Measurements from ENCODE around the gene DHRSX. TPM values are rescaled to one million over a fixed set of nuclear protein-coding genes. Genes with fewer than 3 reads are reported as not detected.

DHRSX gene
- total RNA-seq, 4 donors from 2014 or later: 8.2 to 35.7 (median 16.1) TPM

DNA sequence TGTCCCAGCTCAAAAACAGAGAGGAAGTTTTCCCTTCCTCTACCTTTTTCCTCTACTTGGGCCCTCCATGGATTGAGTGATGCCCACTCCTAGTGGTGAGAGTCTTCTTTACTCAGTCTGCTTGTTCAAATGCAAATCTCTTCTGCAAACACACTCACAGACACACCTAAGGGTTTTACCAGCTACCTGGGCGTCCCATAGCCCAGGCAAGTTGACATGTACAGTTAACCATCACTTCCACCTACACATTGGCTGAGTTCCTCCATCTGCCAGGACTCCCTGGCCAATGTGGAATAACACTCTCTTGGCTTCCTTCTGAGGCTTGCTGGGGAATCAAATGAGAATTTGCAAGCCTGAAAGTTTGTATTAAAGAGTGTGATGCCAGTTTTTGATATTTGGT is 45.7 kb upstream of the DHRSX start:
- TF ChIP-seq POLR2AphosphoS5 (IDR thresholded peaks at IDR 0.05): no peak
- no peak for TF ChIP-seq CTCF (IDR thresholded peaks at IDR 0.05)
- no peak for TF ChIP-seq EP300 (IDR thresholded peaks at IDR 0.05)
- TF ChIP-seq POLR2A (IDR thresholded peaks at IDR 0.05): no peak
- WGBS: 76% methylated on average over 1 of the region's 1 CpG
- Histone ChIP-seq H3K4me1 (no peaks in the 10 kb centered on the region), H3K27ac (no peak overlapping the region), H3K36me3 (no peaks in the 10 kb centered on the region), H3K9me3 (no peaks in the 10 kb centered on the region), H3K4me3 (no peak overlapping the region), H3K27me3 (no peaks in the 10 kb centered on the region)
- DNase-seq (ENCODE audit: low spot score in 2 of 2): no peak

GRCh38 chrX:2545144-2545543 is 44.4 kb upstream of the DHRSX start:
- no peak overlapping the region for H3K4me3 ChIP-seq
- 47% methylated on average over 1 of the region's 1 CpG for WGBS
- DNase-seq (ENCODE audit: low spot score in 2 of 2): no peak
- no peak for TF ChIP-seq POLR2A (IDR thresholded peaks at IDR 0.05)
- TF ChIP-seq EP300 (IDR thresholded peaks at IDR 0.05): no peak
- TF ChIP-seq POLR2AphosphoS5 (IDR thresholded peaks at IDR 0.05): no peak
- TF ChIP-seq CTCF (IDR thresholded peaks at IDR 0.05): no peak
- H3K36me3 ChIP-seq: no peaks in the 10 kb centered on the region
- no peaks in the 10 kb centered on the region for H3K9me3 ChIP-seq
- no peaks in the 10 kb centered on the region for H3K4me1 ChIP-seq
- no peaks in the 10 kb centered on the region for H3K27me3 ChIP-seq
- H3K27ac ChIP-seq: no peak overlapping the region

GRCh38 chrX:2542826-2543521 is 42.2 kb upstream of the DHRSX start:
- Histone ChIP-seq H3K36me3 (no peaks in the 10 kb centered on the region), H3K27me3 (no peaks in the 10 kb centered on the region), H3K27ac (no peak overlapping the region), H3K9me3 (no peaks in the 10 kb centered on the region), H3K4me3 (no peak overlapping the region), H3K4me1 (no peaks in the 10 kb centered on the region)
- TF ChIP-seq CTCF (IDR thresholded peaks at IDR 0.05) (no peak), EP300 (IDR thresholded peaks at IDR 0.05) (no peak), POLR2AphosphoS5 (IDR thresholded peaks at IDR 0.05) (no peak), POLR2A (IDR thresholded peaks at IDR 0.05) (no peak)
- WGBS: 63% methylated on average over 7 of the region's 7 CpGs
- DNase-seq (ENCODE audit: low spot score in 2 of 2): no peak

- Histone ChIP-seq H3K27ac (no peak overlapping the region), H3K4me1 (no peaks in the 10 kb centered on the region), H3K4me3 (no peak overlapping the region), H3K36me3 (no peaks in the 10 kb centered on the region), H3K9me3 (no peaks in the 10 kb centered on the region), H3K27me3 (no peaks in the 10 kb centered on the region)
- DNase-seq (ENCODE audit: low spot score in 2 of 2): no peak
- no peak for TF ChIP-seq EP300 (IDR thresholded peaks at IDR 0.05)
- WGBS: 82% methylated on average over 8 of the region's 8 CpGs
Measured at GRCh38 chrX:2541603-2542002, 40.8 kb upstream of the DHRSX start.

DNA sequence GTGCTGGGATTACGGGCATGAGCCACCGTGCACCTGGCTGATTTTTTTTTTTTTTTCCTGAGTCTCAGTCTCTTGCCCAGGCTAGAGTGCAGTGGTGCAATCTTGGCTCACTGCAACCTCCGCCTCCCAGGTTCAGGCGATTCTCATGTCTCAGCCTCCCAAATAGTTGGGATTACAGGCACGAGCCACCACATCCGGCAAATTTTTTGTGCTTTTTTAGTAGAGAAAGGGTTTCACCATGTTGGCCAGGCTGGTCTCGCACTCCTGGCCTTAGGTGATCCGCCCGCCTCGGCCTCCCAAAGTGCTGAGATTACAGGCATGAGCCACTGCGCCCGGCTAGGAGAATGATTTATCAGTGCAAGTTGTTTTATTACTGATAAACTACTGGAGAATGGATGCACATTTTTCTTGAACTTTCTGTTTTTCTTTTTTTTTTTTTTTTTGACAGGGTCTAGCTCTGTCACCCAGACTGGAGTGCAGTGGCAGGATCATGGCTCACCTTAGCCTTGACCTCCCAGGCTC is 39.7 kb upstream of the DHRSX start:
- no peak for TF ChIP-seq EP300 (IDR thresholded peaks at IDR 0.05)
- DNase-seq (ENCODE audit: low spot score in 2 of 2): no peak
- Histone ChIP-seq H3K36me3 (no peaks in the 10 kb centered on the region), H3K4me1 (no peaks in the 10 kb centered on the region), H3K27ac (no peak overlapping the region), H3K9me3 (no peaks in the 10 kb centered on the region), H3K4me3 (no peak overlapping the region), H3K27me3 (no peaks in the 10 kb centered on the region)
- 81% methylated on average over 12 of the region's 12 CpGs for WGBS

- WGBS: 63% methylated on average over 3 of the region's 3 CpGs
- no peaks in the 10 kb centered on the region for H3K27me3 ChIP-seq
- no peaks in the 10 kb centered on the region for H3K4me1 ChIP-seq
- TF ChIP-seq POLR2AphosphoS5 (IDR thresholded peaks at IDR 0.05): no peak
- H3K27ac ChIP-seq: no peak overlapping the region
- H3K36me3 ChIP-seq: no peaks in the 10 kb centered on the region
- no peak overlapping the region for H3K4me3 ChIP-seq
- no peak for DNase-seq (ENCODE audit: low spot score in 2 of 2)
- no peaks in the 10 kb centered on the region for H3K9me3 ChIP-seq
Measured at GRCh38 chrX:2539586-2539985, 38.8 kb upstream of the DHRSX start.
